GM21576 (cell line): ENCODE measurements around the gene OR51B4.
"Not testable (repeated sequence)": the region's sequence is repeated elsewhere in the genome, so short reads cannot be mapped to it uniquely, and the experiment has no call there.

Experiments used
- ATAC-seq: cut with Tn5 transposase; IDR thresholded peaks from one replicate; pipeline ENCODE4 v1.9.1; 2021; ENCODE audit warnings: mild to moderate bottlenecking, moderate library complexity; ENCODE audit not compliant: unreplicated experiment

OR51B4 gene

GRCh38 chr11:5275369-5276110 lies 26.2 kb downstream of the OR51B4 start:
- ATAC-seq, result no peak

- ATAC-seq, result no peak
Observed at GRCh38 chr11:5274395-5274794, 27.4 kb downstream of the OR51B4 start.

- ATAC-seq, result no peak
Observed at GRCh38 chr11:5272395-5273017, 29.2 kb downstream of the OR51B4 start.

GRCh38 chr11:5269715-5270147 lies 32.0 kb downstream of the OR51B4 start, which contains the start of gene HBE1:
Gene HBE1, minus strand, starts transcription at chr11:5269945. Its CDS starts 55 bp downstream, at chr11:5269890.
- ATAC-seq, result no peak

- ATAC-seq, result no peak
Observed at GRCh38 chr11:5267033-5267563, 34.6 kb downstream of the OR51B4 start.

GRCh38 chr11:5266609-5267008 lies 35.1 kb downstream of the OR51B4 start:
- ATAC-seq, result no peak

GRCh38 chr11:5265832-5266231 lies 35.9 kb downstream of the OR51B4 start:
- ATAC-seq, result no peak

- no peak for ATAC-seq
Observed at GRCh38 chr11:5258543-5259262, 43.0 kb downstream of the OR51B4 start.

- ATAC-seq, result no peak
Observed at GRCh38 chr11:5257296-5257695, 44.5 kb downstream of the OR51B4 start.

- not testable (repeated sequence) for ATAC-seq
Observed at GRCh38 chr11:5254646-5255413, 46.9 kb downstream of the OR51B4 start, which contains the start of gene HBG2. Gene HBG2, minus strand, starts transcription at chr11:5254781. Its CDS starts 53 bp downstream, at chr11:5254728.

- ATAC-seq, result not testable (repeated sequence)
Observed at GRCh38 chr11:5254023-5254422, 47.7 kb downstream of the OR51B4 start.

GRCh38 chr11:5253440-5253839 lies 48.3 kb downstream of the OR51B4 start:
- ATAC-seq, result not testable (repeated sequence)

- ATAC-seq, result no peak
Observed at GRCh38 chr11:5252919-5253265, 48.9 kb downstream of the OR51B4 start.

GRCh38 chr11:5252192-5252918 lies 49.4 kb downstream of the OR51B4 start:
- no peak for ATAC-seq

- no peak for ATAC-seq
Observed at GRCh38 chr11:5251746-5252145, 50.0 kb downstream of the OR51B4 start.
